Ammon's horn (tissue), 1 donor: ENCODE data around the gene PCGF3.
"Not testable (repeated sequence)": the region's sequence is repeated elsewhere in the genome, so short reads cannot be mapped to it uniquely, and the experiment has no call there.

Source experiments
- DNase-seq: peaks from one replicate; pipeline ENCODE4 v3.0.0-alpha.2; 2016; ENCODE audit warnings: low spot score

The PCGF3 gene

GRCh38 chr4:683247-683897, 22.3 kb upstream of the PCGF3 start:
- DNase-seq: no peak

DNA sequence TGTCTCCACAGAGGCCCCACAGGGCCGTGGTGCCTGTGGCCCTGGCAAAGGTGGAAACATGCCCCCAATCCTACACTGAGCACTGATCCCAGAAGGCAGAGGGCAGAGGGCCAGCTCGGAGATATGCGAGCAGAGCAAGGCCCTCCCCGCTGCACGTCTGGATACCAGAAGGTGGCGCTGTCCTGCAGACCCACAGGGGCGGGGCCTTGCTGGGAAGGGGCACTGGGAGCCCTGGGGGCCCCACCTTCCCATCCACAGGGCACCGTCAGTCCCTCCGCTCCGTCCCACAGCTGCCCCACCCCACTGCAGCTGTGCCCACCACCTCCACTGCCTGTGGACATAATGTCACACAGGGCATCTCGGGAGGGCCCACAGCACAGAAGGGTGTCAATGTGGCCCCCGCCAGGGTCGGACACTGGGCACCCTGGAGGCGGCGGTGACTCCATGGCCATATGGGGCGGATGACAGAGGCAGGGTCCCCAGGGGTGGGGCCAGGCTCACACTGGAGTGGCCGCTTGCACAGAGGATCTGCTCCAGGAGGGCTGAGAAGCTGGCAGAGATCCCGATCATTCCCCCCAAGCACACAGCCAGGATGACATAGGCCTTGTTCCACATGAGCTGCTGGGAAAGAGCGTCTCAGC, 21.5 kb upstream of the PCGF3 start:
- DNase-seq: peak; percentile 85

- DNase-seq: no peak
Observed at GRCh38 chr4:684623-685327, 20.9 kb upstream of the PCGF3 start.

DNA sequence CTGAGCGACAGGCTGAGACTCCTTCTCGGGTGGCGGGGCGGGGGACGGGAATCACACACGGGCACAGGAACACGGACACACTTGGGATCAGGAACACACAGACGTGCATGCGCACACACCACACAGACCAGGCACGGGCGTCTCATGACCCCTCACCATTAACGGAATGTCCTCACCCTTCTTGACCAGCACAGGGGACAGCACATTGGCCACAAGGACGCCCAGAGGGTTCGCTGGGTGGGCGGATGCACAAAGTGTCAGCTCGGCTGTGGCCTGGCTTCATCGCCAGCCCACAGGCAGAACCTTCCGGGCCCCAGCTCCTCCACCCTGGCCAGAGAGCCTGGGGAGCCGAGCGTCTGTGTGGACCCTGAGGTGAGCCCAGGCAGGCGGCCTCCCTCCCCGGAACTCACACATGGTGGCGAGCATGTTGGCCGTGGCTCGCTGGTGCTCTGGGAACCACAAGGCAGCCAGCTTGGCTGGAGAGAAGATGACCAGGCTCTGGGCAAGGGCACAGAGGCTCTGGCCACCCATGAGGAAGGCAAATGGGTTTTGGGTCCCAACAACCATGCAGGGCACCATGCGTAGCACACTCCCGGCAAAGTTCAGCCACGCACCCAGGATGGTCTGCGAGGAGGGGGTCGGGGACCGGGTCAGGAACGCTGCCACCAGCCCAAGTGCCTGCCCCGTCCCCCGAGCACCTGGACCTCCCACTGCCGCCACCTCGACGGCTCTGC, 19.8 kb upstream of the PCGF3 start:
- DNase-seq: no peak

DNA sequence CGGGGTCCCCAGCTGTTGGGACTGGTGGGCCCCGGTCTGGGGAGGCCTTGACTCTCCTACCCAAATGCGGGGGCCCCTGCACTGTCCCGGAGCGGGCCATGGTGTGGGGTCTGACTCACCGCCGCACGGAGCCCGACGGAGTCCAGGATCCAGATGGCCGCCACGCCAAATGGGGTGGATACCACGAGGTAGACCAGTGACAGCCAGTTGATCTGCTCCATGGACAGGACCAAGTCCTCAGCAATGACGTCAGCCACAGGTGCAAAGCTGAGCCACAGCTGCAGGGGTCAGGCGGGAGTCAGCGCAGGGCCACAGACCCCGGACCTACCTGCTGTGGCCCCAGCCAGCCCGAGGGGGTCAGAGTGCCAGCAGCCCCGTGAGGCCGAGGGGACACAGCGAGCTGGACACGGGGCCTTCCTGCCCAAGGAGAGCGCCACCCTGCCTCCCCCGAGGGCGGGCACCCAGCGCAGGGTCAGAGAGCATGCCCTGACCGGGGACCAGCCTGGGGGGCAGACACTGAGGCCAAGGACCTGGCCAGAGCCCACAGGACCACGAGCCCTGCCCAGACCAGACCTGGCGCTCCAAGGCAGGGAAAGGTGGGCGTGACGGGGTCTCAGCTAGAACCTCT, 19.1 kb upstream of the PCGF3 start:
- DNase-seq: no peak

GRCh38 chr4:687048-687970, 18.3 kb upstream of the PCGF3 start:
- peak; percentile 48 for DNase-seq

DNA sequence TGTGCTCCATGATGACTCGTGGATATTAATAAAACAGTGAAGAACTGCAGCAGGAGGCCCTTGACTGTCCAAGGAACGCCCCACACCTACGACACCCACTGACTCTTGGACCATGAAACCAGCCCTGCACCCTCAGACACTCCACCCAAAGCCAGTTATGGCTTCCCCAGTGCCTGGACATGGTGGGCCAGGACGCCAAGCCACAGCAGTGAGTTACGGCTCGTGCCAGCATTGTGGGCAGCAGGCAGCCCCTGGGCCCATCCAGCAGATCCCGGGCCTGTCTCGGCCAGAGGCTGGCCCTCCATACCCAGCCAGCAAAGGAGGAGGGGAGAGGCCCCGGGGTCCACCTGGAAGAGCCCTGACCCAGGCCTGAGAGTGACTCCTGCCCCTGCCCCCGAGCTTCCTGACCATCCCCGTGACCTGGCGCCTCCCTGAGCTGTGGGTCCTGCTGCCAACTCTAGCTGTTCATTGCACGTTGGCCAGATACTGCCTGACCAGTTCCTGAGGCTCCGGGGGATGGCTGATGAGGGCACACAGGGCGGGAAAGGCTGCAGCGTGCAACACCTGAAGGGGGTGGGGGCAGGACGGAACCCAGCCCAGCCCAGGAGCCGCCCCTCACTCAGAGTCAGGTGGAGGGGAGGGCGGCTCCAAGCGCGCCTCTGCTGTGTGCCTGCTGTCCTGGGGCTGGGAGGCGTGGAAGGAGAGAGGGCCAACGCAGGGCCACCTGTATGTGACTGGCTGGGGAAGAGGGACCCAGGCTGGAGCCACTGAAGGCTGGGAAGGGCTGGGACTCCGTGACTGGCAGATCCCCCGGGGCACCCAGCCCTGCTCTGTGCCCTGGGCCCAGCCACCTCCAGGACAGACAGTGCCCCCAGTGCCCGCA, 17.4 kb upstream of the PCGF3 start:
- DNase-seq: no peak

DNA sequence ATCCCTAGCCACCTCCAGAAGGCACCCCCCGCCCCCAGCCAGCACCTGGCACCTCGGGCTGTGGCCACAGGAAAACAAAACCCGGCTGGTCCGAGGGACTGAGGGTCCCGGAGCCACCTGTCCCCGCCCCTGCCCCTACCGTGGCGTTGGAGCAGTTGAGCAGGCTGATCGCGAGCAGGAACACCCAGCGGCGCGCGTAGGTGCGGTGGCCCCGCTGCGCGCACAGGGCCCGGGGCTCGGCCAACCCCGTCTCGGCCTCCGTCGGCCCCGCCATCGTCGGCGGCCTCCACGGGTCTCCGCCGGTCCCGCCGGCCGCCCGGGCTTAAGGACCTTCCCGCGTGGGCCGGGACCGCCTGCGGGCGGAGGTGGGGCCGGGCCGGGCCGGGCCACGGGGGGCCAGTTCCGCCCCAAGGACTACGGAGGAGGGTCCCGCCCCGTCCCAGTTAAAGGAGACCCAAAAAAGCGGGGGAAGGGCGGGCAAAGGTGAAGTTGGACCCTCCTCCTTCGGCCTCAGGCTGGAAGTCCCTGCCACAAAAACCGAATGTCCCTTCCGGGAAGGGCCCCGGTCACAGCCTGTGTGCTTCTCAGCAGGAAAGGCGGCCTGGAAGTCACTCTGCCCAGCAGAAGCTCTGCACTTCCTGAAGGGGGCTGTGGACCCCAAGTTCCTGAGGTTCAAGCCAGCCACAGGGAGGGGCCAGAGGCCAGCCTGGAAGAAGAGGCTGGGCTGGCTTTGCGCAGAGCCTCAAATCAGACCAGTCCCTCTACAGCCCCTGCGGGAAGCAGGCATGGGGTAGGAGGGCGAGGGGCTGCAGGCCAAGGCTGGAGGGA, 16.6 kb upstream of the PCGF3 start, which contains the start of gene SLC49A3:
TSS of gene SLC49A3 (minus strand) at position 298 of the 828 bp plus-strand sequence. CDS start at position 274, 24 bp downstream.
- DNase-seq: no peak

- no peak for DNase-seq
Observed at GRCh38 chr4:689723-690122, 15.9 kb upstream of the PCGF3 start.

DNA sequence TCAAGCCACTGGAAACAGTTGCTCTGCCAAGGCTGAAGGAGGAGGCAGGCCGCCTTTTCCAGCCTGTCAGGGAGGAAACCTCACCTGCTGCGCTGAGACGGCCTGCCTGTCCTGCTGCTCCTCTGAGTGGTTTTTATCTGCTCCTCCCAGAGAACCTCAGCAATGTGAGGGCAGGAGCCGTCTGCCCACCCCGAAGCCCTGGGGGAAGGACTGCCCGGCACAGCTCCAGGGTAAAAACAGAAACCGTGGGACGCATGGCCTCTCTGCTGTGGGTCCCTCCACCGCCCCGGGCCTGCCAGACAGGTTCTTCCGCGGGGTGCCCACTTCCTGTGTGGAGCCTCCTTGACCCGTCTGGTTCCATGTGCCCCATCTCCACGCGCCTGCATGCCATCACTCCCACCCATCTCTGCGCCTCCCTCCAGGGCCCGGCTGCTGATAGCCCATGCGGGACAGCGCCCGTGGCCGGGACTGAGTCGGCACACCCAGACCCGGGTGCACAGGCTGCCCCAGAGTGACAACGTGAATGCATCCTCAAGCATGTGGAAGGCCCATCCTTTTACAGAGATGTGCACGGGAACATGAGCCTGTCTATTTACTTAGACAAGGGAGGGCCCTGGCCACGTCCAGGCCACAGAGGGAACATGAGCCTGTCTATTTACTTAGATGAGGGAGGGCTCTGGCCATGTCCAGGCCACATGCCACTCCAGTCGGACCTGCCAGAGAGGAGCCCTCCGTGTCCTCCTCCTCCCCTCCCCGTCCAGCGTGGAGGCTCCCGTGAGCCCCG, 12.7 kb upstream of the PCGF3 start:
- no peak for DNase-seq

GRCh38 chr4:694341-694940, 11.2 kb upstream of the PCGF3 start:
- DNase-seq: not testable (repeated sequence)

GRCh38 chr4:699816-700580, 5.6 kb upstream of the PCGF3 start:
- no peak for DNase-seq

DNA sequence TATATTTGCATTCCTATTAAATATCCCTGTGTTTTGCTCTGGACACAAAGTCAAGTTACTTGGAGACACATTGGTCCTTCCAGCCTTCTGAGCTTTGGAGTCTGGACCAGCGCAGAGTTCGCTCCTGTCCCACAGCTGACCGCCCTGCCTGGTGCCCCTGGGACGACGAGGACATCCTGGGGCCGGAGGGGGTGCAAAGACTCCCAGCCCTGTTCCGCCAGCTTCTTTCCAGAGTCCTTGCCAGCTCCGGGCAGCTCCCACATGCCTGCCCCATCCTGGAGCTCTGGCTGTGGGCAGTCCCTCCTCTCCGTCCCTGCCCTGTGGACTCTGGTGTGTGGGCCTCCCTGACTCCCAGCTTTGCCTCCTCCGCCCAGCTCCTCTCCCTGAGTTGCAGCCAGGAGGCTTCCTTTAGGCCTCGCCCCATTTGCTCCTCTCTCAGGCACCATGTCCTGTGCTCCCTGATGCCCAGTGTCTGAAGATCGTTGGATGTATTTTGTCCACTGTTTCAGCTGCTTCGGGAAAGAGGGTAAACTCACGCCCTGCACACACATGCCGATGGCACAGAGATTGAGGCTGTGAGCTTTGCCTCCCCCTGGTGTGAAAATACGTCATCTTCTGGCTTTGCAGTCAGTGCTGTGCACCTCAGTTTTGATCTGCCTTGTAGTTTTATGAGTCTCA, 4.9 kb upstream of the PCGF3 start:
- DNase-seq: peak; percentile 69

DNA sequence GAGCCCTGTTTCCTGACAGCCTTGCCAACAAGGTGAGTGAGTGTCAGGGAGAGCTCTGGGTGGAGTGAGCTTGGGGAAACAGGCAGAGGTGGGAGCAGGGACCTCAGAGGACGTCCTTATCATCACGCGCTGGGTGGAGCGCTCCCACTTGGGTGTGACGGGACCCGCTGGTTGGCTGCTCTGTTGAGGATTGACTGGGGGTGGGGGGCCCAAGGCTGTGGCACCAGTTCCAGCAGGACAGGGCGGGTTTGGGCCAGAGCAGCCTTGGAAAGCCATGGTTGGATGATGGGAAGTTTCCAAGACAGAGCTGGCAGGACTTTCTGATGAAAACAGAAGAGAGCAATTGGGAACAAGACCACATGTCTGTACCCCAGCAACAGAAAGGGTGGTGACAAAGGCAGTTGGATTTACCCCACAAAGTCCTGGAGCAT, 3.0 kb upstream of the PCGF3 start:
- DNase-seq: peak; percentile 53

DNA sequence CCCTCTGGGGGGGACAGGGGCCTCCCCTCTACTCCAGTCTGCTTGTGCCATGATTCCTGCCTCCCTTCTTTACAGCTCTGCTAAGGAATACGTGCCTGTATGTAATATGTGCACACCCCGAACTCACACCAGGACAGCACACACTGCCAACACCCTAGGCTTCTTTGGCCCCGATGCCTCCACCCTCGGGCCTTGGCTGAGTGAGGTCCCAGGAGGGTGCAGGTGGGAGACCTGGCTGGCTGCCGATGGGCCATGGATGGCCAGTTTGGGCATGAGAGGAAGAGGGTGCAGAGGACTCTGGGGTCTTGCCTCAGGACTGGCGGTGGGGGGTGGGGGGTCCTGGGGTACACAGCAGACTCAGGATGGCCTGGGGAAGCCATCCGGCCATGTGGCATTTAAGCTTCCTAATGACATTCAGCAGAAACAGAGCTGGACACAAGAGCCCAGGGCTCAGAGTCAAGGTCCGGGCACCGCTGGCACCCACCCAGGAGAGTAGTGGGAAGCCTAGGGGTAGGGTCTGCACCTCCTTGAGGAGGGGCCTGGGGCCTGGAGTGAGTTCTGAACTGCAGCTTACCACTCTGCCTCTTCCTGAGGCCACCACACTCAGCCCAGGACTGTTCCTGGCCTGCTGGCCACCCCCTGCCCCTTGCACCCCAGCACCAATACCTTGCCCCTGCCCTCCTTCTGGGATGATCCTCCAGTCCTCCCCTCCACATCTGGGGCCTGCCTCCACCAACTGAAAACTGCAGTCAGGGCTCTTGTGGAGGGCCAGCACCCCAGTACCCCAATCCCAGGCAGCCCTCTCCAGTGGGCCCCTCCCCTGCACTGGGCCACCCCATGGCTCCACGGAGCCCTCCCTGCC, 2.1 kb upstream of the PCGF3 start:
- no peak for DNase-seq
